GM18867 (cell line): ENCODE results near the gene CDH6.

Experiments used
- ATAC-seq: cut with Tn5 transposase; IDR thresholded peaks from one replicate; pipeline ENCODE4 v1.9.1; 2021; ENCODE audit warnings: mild to moderate bottlenecking, moderate library complexity; ENCODE audit not compliant: unreplicated experiment

Gene CDH6

DNA sequence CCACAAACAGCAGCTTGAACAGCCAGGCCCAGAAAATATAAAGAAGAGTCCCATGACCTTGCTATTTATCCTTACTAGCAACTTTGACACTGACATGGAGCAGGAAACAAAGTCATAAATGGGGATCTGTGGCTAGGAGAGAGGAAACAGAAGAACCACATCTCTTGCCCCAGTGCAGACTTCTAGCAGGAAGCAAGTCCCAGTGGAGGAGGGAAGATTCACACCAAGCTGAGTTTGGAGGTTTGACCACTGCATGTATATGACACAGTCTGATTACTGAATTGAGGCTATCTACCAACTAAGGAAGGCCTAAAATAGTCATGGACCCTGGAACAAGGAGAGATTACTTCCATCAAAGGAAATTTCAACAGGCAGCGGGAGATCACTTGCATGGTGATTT lies 51.4 kb downstream of the CDH6 start:
- no peak for ATAC-seq

DNA sequence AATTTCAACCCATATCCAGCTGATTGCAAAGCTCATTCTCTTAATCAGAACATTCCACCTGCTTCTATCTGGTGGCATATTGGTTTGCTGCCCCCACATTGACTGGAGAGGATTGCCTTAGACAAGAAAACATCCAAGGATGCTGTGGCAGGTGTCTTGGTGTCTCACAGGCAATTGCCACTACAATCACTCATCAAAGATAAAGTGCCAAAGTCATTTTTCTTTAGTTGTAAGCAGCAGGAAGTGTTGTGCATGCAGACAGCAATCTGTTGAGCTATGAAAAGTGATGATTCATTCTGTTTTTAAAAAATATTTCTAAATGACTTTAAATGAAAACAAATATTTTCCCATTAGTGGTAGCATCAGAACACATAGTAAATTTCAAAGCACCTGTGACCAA lies 53.9 kb downstream of the CDH6 start:
- no peak for ATAC-seq

- no peak for ATAC-seq
Observed at GRCh38 chr5:31250201-31250600, 56.7 kb downstream of the CDH6 start.

DNA sequence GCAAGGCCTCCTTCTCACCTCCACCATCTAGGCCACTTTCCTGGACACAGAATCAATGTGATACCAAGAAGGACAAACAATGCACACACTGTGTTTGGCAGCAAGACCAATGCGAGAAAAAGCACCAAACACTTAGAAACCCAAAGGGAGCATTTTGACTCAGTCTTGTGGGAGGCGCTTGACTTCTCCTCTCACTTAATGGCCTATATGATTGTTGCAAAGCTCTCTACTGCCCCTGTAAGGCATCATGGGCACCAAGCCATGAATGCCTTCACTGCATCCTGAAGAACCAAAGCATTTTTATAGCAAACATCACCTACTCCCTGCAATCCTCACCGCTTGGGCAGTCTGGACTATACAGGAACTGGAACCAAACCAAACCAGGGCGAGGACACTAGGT lies 57.5 kb downstream of the CDH6 start:
- ATAC-seq, result peak; percentile 68

DNA sequence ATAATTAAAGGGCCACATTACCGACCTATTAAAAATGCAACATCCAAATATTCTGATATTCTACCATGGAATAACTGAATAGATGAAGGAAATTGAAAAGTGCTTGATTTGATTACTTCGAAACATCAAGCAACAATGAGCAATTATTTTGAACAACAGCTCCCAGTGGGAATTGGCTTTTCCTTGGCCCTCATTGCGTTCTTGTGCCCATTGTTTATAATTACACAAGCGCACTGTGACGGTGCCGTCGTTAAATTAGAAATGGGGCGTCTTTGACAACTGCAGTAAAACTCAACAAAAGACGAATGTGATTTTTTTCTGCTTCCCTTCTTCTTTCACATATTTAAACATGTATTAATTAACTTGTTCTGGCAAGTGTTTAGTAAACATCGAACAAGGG lies 61.6 kb downstream of the CDH6 start:
- ATAC-seq, result no peak

GRCh38 chr5:31268256-31268655 lies 74.8 kb downstream of the CDH6 start:
- ATAC-seq, result no peak

DNA sequence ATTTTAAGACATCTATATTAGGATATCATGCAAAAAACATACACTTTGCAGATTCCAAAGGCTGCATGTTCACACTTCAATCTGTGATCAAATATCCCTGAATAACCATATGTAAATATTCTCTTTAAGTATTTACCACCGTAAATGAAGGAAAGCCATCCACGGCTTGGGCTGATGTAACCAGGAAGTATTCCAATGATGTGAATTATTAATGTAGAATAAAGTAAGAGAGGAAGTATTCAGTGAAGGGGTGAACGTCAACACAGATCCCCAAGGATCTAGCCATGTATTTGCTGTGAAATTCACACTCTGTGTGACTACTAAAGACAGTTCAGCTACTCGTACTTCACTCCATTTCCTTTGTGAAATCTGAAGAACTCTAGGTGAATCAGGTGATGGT lies 75.2 kb downstream of the CDH6 start:
- no peak for ATAC-seq

DNA sequence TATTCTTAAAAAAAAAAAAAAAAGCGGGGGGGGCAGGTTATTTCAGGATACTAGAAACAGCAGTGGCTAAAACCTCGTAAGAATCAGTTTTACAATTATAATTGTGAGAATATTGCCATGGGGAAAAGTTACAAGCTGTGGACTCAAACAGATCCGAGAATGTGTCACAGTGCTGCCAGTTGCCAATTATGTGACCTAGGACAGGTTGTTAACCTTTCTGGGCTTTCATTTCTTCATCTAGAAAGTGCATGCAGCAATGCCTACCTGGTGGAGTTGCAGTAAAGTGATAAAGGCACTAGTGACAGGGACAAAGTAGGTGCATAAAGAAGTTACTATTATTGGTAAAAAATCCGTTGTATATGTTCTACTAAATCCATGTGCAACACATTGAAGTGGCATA lies 75.8 kb downstream of the CDH6 start:
- no peak for ATAC-seq

DNA sequence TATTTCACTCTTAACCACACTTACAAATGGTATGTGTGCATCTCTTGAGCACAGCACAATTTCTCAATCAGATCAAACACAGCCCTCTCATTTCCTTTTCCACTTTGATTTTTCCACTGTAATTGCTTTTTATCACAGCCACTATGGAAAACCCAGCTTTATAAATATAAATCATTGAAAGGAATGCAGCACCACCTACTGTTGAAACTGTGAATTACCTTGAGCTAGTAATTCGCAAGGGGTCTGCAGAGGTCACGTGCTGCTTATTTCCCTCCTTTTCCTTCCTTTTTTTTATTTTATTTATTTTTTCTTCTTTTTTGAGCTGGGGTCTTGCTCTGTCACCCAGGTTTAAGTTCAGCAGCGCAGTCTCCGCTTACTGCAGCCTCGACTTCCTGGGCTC lies 76.9 kb downstream of the CDH6 start:
- ATAC-seq, result no peak

DNA sequence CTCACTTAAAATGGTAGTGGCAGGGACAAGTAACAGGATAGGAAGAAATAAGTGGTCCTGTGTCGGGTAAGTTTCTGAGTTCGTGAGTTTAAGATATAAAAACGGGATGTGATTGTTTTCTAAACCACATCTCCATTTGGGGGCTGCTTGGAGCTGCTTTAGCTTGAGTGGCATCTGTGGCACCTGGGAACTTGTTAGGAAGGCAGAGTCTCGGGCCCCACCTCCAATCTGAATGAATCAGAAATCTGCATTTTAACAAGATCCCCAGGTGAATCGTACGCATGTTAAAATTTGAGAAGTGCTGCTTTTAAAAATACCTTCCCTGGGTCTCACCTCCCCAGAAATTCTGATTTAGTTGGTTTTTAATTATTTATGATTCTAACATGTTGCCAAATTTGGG lies 78.1 kb downstream of the CDH6 start:
- ATAC-seq, result no peak

DNA sequence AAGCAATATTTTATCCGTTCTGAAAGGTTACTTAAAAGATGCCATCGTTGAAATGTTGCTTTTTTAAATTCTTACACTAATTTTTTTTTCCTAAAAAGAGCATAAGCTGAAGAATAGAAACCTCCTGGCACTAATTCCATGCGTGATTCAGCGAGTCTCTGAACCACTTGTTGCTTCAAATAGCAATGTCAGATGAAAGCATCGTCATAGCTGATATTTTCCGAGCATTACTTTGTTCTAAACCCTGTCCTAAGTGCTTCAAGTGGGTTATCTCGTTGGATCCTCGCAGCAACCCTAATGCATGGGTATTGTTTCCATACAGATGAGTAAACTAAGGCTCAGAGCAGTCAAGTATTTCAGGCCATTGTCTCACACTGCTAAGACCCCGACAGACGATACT lies 79.7 kb downstream of the CDH6 start:
- ATAC-seq, result no peak

DNA sequence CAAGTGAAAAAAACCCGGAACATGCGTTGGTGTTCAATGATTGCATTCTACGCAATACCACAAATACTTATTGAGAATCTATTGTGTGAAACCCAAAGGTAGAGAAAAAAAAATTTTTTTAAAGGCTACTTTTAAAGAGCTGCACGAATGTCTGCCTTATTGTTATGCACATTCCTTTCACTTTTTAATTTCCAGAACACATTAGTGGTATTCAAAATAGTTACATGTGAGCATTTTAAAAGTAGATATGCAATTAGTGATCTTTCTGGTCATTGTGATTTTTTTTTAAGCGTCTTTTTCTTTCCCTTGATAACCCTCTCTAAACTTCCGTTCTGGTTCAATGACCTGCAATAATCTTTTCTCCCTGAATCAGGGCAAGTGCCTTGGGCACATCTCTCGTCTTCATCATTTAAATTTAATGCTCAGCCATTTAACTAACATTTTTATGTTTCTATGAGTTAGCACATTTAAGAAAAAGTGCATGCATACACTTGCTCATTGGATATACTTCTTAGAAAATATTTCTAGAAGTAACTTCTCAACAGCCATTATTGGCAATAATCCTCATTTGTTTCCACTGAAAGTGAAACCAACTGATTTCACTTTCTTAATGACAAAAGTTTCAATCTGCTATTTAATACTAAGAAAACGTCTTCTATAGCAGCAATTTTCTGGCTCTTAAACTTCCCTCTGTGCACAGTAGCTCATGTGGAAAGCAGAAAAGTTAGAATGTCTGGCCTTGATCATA lies 80.3 kb downstream of the CDH6 start:
- ATAC-seq, result peak; percentile 91

GRCh38 chr5:31280210-31280609 lies 86.7 kb downstream of the CDH6 start:
- no peak for ATAC-seq

DNA sequence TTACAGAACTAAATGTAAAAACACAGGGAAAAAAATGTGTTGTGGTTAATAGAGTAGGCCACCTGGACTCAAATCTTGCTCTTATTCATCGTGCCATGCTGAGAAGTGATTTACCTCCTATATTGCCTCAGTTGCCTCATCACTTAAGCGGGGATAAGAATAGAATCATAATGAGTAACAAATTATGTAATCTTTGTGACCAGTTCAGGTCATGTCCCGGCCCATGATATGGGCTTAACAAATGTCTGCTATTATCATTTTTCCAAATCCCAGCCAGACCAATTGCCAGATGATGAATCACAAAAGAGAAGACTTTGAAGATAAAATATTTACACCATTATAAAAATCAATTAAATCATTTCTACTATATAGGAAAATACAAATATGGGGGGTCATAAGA lies 89.8 kb downstream of the CDH6 start:
- ATAC-seq, result no peak

GRCh38 chr5:31285025-31285424 lies 91.5 kb downstream of the CDH6 start:
- no peak for ATAC-seq

- ATAC-seq, result no peak
Observed at GRCh38 chr5:31287985-31288384, 94.5 kb downstream of the CDH6 start.

- ATAC-seq, result no peak
Observed at GRCh38 chr5:31289429-31289828, 95.9 kb downstream of the CDH6 start.

GRCh38 chr5:31291323-31291854 lies 97.9 kb downstream of the CDH6 start:
- no peak for ATAC-seq

DNA sequence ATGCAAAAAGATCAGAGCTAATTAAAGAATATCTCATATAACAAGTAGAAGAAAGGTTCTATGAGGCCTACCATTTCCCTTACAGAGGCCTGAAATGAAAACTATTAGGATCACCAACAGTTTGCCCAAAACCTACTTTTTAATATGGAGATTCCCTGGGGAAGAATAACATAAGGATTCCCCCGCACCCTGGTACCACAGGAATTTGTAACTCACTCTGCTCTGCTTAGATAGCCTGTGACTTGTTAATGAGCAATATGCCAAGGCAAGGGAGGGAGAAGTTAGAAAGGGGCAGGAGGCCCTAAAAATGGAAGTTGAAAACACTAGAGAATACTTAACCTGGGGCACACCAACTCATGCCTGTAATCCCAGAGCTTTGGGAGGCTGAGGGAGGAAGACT lies 107.0 kb downstream of the CDH6 start:
- no peak for ATAC-seq

- ATAC-seq, result no peak
Observed at GRCh38 chr5:31301833-31302232, 108.3 kb downstream of the CDH6 start.

DNA sequence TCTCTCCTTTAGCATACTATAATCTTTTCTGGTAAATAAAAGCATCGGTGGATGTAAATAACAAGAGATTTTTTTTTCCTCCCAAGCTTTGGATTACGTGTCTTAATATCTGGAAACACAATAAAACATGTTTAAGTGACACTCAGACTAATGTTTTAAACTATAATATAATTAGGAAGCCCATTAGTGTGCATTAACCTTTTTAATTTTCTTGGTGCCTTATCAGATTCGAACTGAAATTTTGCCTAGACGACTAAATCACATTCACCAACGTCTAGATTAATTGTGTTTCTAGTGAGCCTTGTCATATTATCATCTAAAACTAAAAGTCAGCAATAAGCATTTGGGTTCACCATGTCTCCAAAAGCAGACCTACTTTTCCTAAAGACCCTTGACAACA lies 110.2 kb downstream of the CDH6 start:
- ATAC-seq, result no peak

GRCh38 chr5:31317665-31318064 lies 124.2 kb downstream of the CDH6 start:
- ATAC-seq, result no peak

- no peak for ATAC-seq
Observed at GRCh38 chr5:31319335-31319734, 125.8 kb downstream of the CDH6 start.
